NCI-H2029 (cell line): ENCODE data around the gene MTREX.

Experiments used
- DNase-seq: peaks from one replicate; lab custom pipeline; 2025; lab: John Stamatoyannopoulos, UW

The MTREX gene

GRCh38 chr5:55384072-55384471, 76.3 kb downstream of the MTREX start:
- DNase-seq = no peak

DNA sequence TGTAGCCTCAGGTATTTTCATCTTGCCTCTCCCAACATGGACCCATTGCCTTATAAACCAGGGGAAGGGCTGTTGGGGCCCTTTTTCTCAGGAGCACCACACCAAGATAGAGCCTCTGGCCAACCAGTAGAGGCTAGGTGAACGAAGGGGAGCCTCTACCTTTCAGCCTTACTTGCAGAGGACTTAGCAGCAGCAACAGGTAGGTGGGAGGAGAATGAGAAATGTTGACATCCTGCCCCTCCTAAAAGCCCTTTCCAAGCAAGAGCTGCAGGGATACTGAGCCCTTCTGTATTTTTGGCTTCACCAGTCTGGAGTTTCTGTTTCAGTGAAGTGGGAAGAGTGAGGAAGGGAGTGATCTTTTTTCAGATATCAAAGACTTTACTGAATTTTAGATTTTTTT, 77.4 kb downstream of the MTREX start:
- DNase-seq = no peak

GRCh38 chr5:55385846-55386245, 78.1 kb downstream of the MTREX start:
- DNase-seq = no peak

GRCh38 chr5:55386356-55386755, 78.6 kb downstream of the MTREX start:
- no peak for DNase-seq

- DNase-seq = no peak
Measured at GRCh38 chr5:55387865-55388264, 80.1 kb downstream of the MTREX start.

DNA sequence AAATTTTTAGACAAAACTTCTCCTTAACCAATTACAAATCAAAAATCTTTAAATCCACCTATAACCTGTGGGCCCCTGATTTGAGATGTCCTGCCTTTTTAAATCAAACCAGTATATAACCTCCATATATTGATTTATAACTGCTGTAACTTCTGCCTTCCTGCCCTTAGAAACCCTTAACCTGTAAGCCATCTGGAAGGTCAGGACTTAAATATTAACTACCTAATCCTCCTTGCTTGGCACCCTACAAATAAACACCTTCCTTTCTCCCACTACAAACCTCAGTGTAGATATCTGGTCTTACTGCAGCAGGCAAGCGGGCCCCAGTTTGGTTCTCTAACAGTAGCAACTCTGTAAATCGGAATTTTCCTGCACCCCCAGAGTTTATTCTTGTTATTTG, 83.9 kb downstream of the MTREX start:
- no peak for DNase-seq

DNA sequence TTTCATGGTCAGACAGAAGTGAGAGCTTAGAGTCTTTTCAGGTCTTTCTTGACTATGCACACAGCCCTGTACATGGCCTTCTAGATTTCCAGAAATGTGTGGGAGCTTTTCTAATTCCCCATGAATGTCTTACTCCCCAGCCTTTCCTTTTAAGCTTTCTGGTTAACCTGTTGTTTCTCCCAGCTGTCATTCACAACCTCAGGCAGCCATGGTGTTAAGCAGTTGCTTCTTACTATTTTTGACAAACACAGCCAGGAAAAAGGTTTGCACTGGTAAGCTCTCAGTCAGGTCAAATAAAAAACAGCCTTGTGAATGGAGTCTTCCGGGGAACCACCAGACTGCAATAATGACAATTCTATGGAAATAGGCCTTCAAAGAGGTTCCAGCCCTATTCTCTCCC, 84.9 kb downstream of the MTREX start:
- DNase-seq = no peak

DNA sequence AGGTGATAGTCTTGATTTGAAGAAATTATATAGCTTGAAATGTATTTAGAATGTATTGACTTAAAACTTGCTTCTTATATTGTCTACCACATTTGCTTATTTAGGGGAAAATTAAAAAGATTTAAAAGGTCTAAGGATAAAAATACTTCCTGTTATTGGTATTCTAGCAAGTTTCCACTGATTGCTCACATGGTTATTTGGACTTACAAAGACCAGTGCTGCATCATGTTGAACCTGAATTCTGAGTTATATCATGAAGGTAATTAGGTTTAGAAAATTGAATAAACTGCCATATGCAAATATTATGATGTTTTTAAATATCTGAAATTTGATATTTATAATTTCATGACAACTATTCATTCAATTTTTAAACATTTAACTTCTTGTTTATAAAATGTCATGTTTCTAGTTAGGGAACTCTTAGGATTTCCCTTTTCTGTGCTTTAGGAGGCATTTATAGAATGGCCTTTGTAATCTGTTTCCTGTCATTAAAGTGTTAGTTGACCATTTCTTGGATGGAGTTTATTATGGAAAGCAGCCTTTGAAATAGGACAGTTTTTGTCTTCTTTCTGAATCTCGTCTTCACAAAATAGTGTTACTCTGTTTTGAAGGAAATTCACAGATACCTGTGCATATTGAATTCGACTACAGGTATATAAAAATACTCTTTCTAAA, 85.8 kb downstream of the MTREX start:
- DNase-seq = no peak

DNA sequence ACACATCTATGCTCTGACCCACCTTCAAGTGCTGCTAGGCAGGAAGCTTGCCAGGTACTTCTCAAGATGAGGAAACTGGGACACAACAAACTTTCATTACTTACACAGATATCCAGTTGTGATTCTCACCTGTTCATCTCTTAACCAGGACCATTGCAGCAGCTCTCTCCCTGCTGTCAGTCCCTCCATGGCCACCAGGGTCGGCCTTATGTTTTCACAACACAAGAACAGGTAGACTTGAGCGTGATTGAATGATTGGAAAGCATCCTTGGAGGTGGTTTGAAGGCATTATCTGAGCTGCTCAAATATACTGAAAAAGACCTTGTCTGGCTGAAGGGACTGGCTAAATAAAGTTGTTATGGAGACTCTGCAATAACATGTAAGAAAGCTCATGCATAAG, 94.4 kb downstream of the MTREX start:
- no peak for DNase-seq

DNA sequence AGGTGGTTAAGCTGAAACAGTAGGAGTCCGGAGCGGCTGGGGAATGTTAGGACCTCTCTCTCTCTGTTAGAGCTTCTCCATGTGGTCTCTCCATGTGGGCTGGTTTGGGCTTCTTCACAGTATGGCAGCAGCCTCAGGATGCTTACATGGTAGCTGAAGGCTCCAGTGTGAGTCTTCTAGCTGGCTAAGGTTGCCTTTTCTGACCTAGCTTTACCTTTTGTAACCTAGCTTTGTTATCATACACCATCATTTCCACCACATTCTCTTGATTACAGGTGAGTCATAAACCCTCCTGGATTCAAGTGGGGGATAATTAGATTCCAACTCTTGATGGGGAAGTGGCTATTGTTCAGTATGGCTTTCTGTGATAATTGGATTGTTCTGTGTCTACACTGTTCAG, 98.5 kb downstream of the MTREX start:
- DNase-seq = peak; percentile 78

DNA sequence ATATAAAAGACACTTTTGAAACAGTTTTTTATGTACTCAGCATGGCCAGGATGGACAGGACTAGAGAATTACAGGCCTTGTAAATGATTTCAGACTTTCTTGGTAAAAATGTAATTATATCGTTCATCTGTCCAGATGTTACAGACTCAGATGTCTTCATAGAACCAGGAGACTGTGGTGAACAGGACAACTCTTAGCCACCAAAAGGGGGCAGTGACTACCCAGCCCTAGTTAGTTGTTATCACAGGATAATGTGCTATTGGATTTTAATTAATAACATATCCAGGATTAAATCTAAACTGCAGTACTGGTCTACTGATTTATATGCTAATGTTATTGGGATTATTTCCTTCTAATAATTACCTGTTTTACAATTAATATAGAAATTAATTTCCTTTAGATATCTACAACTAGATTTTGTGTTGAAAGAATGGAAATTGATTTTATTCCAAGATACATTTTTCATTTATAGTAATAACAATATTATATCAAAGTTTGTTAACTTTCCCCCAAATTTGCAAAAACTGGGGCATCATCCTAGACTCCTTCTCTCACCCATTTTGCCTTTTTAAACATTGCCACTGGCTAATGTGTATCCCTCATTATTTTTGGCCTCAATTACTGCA, 99.4 kb downstream of the MTREX start:
- no peak for DNase-seq

DNA sequence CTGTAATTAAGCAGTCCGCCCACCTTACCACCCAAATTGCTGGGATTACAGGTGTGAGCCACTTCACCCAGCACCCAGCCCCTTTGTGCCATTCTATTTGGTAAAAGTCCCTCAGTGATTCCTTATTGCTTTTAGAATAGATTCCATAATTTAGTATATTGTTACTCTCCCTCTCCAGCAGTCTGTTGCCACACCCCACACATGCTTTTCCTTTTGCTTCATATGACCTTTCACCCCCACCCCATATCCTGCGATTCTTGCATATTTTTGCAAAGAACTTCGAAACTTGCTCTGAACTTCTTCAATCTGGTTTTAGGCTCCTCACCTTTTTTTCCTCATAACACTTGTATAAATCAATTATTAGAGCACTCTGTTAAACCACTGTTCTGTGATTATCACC, 100.2 kb downstream of the MTREX start:
- DNase-seq = no peak

GRCh38 chr5:55409775-55410174, 102.0 kb downstream of the MTREX start:
- no peak for DNase-seq

- no peak for DNase-seq
Measured at GRCh38 chr5:55410845-55411244, 103.1 kb downstream of the MTREX start.

DNA sequence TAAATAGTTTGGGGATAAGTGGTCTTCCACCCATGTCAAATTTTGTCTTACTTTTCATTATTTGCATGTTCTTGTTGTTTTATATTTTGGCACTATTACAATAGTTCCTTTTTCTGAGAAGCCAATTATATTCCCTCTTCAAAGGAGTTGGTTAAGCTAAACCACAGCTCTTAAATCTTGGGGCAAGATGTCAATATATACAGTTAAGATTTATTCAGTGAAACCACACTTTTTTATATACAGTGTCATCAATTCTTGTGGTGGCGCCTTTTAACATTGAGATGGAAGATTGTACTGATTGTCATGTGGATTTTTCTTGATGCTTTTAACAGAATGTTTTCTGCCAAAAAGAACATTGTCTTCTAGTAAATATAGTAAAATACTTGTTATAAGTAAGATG, 104.1 kb downstream of the MTREX start:
- DNase-seq = no peak

GRCh38 chr5:55413644-55414043, 105.9 kb downstream of the MTREX start:
- DNase-seq = no peak

- DNase-seq = no peak
Measured at GRCh38 chr5:55415071-55415470, 107.3 kb downstream of the MTREX start.

DNA sequence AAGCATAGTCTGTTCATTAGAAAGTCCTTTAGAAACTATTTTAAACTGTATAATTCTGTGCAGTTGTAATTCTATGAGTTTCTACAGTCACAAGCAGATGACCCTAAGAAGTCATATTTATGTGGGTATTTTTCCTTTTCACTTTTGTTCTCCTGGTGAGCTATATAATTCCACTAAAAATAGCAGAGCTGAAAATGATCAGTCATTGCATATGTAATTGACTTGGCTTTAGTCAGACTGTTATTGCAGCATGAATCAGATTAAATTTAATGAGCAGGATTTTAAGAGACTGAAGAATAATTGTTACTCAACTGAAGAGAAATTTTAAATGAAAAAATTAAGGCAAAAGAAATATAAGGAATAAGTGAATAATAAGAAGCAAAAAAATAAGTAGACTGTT, 108.5 kb downstream of the MTREX start:
- no peak for DNase-seq

DNA sequence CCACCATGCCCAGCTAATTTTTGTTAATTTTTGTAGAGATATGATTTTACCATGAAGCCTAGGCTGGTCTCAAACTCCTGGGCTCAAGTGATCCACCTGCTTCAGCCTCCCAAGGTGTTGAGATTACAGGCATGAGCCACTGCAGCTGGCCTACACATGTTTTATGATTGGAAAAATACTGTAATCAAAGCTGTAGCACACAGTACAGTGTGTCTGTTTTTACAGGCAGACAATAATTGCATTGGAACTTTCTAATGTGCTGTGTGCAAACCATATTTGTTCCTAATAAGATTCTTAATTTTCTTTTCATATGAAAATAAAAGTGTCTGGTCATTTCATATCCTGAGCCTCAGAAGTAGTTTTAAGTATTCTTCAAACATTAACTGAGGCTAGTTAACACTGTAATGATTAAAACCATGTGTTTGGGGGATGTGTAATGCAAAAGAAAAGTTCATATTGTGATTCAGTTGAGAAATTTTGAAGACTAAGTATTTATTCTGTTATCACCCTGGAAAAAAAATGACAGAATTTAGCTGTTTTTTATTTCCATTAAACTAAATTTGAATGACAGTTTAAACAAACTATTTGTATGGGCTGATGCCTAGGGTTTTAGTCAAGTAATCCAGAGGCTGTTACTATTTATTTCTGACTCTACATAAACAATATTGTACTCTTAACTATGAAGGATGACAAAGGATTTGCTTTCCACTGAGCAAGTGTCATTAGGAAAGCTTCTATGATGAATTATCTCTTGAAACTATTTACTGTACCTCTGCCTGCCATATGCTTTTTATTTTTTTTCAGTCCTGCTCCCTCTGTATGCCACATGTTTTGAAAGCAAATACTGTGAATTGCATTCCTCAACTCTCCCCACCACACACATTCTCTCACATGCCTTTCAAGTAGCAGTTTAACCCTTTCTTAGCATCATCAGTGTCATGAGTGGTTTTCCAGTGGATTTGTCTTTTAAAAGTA, 111.5 kb downstream of the MTREX start:
- no peak for DNase-seq

GRCh38 chr5:55421074-55421529, 113.3 kb downstream of the MTREX start:
- no peak for DNase-seq

DNA sequence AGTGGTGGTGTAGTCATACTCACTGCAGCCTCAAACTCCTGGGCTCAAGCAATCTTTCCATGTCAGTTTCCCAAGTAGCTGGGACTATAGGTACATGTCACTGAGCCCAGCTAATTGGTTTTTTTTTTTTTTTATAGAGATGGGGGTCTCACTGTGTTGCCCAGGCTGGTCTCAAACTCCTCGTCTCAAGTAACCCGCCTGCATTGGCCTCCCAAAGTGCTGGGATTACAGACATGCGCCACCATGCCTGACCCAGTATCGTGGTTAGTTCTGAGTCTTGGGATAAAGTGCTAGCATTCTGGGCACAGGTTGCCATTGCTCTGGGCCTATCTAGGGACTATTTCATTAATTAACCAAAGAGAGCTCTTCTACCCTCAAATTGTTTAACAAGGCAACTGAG, 118.7 kb downstream of the MTREX start:
- no peak for DNase-seq

DNA sequence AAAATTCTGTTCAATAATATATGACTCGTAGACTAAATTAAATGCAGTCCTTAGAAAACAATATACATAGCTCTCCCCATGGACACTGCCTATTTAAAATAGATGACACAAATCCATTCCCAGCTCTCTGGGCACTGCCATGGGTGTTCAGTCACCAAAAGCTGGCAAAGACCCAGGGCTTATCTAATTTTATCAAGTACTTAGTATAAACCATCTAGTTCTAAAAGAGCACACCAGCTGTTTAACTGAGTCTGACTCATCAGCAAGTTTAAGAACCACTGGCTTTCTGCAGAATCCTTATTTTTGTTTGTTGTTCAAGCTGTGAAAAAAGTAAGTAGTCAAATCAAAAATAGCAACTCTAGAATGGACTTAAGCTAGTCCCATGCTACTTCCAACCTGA, 119.4 kb downstream of the MTREX start:
- peak; percentile 11 for DNase-seq

- DNase-seq = no peak
Measured at GRCh38 chr5:55429221-55429612, 121.4 kb downstream of the MTREX start.
